Ascending aorta (tissue), 2 donors: Measurements from ENCODE around the gene HNRNPAB. TPM values are rescaled to one million over a fixed set of nuclear protein-coding genes. Genes with fewer than 3 reads are reported as not detected.
"Not testable (repeated sequence)": the region's sequence is repeated elsewhere in the genome, so short reads cannot be mapped to it uniquely, and the experiment has no call there.

Experiments used
- DNase-seq, 2 donors: peaks; one replicate each; pipeline ENCODE4 v3.0.0-alpha.2; 2019; ENCODE audit warnings: low spot score in 2 of 2
- H3K27ac ChIP-seq, 2 donors: fragments of 200-600 bp; sonication (generic); one replicate each; pipeline ENCODE4 v1.5.1; 2016 to 2017; ENCODE audit warnings: mild to moderate bottlenecking in 1 of 2
- H3K27me3 ChIP-seq: fragments of 200-600 bp; sonication (generic); one replicate; pipeline ENCODE4 v1.5.1; 2017
- H3K36me3 ChIP-seq, 2 donors: fragments of 200-600 bp; sonication (generic); one replicate each; pipeline ENCODE4 v1.5.1; 2016
- H3K4me1 ChIP-seq, 2 donors: fragments of 200-600 bp; sonication (generic); one replicate each; pipeline ENCODE4 v1.5.1; 2016 to 2017; ENCODE audit warnings: mild to moderate bottlenecking in 1 of 2
- H3K4me3 ChIP-seq, 2 donors: fragments of 200-600 bp; sonication (generic); one replicate each; pipeline ENCODE4 v1.5.1; 2016 to 2017; ENCODE audit warnings: mild to moderate bottlenecking in 1 of 2
- H3K9me3 ChIP-seq, 2 donors: fragments of 200-600 bp; sonication (generic); one replicate each; pipeline ENCODE4 v1.5.1; 2016
- intact Hi-C: fragments of 100-400 bp; cut with DNase I; formaldehyde crosslinking; loops from one replicate; pipeline ENCODE4 v1.15.1; 2023
- total RNA-seq: library from RNA; depleted of rRNA; stranded (reverse); fragments of >200 nt; gene quantifications from one replicate; pipeline ENCODE4 v1.1.0, GENCODE V29; 2016
- TF ChIP-seq, protein P1 (sequence below), 3 experiments: fragments of 200-600 bp in 2 of 3; fragments of 450-650 bp in 1 of 3; sonication (generic) in 2 of 3; IDR thresholded peaks; one replicate each; pipeline ENCODE4 v1.5.1; 2016 to 2019; ENCODE audit warnings: antibody characterized with exemption in 3 of 3, mild to moderate bottlenecking in 1 of 3, moderate library complexity in 1 of 3

The HNRNPAB gene
- total RNA-seq, 1 donor from 2014 or later = 99.2 TPM

DNA sequence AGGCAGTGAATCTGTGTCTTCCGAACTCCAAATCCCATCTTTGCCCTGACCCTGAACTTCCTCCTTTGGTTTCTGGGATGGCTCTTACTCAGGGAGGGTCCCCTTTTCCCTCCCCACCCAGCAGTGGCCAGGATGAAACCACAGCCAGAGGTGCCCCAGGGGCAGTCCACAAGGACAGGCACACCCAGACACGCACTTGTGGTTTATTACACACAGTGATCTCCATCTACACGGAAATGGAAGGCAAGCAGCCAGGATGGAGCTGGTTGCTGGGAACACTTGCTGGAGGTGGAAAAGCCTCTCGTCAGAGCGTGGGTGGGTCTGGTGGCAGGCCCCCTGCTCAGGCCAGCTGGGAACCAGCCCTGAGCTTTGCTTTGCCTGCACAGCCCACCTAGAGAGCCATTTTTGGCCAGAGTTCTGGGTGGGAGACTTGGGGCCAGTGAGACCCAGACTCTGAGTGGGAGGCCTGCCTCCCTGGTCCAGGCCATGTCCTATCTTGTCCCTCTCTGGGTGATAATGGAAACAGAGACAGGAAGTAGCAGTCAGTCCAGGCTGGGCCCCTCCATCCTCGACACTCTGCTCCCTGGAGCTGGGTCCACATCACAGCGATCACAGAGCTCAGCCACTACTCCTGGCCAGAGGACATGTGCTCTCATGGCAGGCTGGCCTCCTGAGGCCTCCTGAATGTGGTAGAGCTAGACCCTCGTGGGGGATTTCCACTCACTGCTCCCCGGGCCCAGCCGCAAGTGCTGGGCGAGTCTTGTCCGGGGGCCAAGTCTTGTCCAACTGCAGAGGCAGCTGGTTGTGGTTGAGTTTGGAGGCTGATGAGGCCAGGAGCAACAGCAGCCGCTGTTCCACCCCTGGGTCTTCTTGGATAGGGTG lies 33.3 kb downstream of the HNRNPAB start:
- TF ChIP-seq, protein P1, sequence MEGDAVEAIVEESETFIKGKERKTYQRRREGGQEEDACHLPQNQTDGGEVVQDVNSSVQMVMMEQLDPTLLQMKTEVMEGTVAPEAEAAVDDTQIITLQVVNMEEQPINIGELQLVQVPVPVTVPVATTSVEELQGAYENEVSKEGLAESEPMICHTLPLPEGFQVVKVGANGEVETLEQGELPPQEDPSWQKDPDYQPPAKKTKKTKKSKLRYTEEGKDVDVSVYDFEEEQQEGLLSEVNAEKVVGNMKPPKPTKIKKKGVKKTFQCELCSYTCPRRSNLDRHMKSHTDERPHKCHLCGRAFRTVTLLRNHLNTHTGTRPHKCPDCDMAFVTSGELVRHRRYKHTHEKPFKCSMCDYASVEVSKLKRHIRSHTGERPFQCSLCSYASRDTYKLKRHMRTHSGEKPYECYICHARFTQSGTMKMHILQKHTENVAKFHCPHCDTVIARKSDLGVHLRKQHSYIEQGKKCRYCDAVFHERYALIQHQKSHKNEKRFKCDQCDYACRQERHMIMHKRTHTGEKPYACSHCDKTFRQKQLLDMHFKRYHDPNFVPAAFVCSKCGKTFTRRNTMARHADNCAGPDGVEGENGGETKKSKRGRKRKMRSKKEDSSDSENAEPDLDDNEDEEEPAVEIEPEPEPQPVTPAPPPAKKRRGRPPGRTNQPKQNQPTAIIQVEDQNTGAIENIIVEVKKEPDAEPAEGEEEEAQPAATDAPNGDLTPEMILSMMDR (IDR thresholded peaks at IDR 0.05) = no peak
- Histone ChIP-seq H3K36me3 (no peaks in the 10 kb centered on the region), H3K4me3 (no peak overlapping the region), H3K9me3 (no peaks in the 10 kb centered on the region), H3K4me1 (peaks cover 0 to 2% of the 10 kb centered on the region in 2 donors), H3K27me3 (no peaks in the 10 kb centered on the region), H3K27ac (no peak overlapping the region)
- intact Hi-C loops = no loop called here
- no peak for DNase-seq

DNA sequence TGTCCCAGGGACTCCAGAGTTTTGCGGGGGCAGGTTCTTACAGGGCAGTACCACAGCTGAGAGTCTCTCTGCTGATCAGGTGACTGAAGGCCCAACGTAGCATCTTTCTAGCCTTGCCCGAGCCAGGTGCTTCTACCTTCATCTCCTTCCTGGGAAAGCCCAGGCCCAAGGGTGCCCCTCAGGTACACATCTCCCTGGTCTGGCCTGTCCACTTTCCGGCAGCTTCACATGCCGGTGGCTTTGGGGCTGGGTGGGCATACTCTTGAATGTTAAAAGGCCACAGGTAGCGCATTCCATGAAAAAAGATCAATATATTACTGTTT lies 33.9 kb downstream of the HNRNPAB start:
- no peak overlapping the region for H3K27ac ChIP-seq
- intact Hi-C loops = no loop called here
- H3K4me3 ChIP-seq = no peak overlapping the region
- no peaks in the 10 kb centered on the region for H3K36me3 ChIP-seq
- no peak for DNase-seq
- H3K9me3 ChIP-seq = no peaks in the 10 kb centered on the region
- H3K27me3 ChIP-seq = no peaks in the 10 kb centered on the region
- TF ChIP-seq, protein P1 (IDR thresholded peaks at IDR 0.05) = no peak
- no peaks in the 10 kb centered on the region for H3K4me1 ChIP-seq

DNA sequence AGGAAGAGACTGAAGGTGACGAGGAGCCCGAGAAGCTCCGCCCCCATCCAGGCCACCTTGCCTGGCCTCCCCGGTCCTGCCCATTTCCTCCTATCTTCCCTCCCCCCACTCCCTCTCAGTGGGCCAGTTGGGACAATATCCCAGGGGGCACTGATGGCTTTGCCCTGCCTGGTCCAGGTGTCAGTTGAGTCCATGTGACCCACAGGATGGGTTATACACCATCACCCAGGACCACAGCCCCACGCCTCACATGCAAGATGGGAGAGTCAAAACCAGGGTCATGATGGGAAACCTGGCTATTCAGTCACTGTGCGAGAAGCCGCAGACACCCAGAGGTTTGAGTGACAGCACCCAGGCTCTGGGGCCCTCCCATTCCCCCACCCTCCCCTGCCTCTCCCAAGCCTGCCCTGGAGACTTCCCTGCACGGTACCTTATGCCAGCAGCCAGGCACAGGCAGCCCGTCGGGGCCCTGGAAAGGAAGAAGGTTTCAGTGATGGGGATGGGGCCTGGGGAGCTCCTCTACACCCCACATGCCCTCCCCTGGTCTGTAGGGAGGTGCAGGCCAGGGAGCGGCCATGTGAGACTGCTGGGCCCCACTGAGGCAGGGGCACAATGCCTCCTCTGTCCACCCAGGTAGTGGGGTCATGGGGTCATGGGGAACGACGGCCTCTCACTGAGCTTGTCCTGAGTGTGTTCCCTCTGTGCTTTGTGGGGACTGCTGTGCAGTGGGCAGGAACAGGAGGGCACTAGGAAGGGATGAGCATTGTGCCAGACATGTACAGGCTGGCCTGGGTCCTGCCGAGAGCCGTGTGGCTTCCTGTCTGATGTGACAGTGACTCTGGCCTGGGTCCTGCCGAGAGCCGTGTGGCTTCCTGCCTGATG lies 34.6 kb downstream of the HNRNPAB start:
- H3K36me3 ChIP-seq = no peaks in the 10 kb centered on the region
- TF ChIP-seq, protein P1 (IDR thresholded peaks at IDR 0.05) = no peak
- no peaks in the 10 kb centered on the region for H3K9me3 ChIP-seq
- no peak overlapping the region for H3K27ac ChIP-seq
- intact Hi-C loops = no loop called here
- H3K4me3 ChIP-seq = no peak overlapping the region
- no peak for DNase-seq
- no peaks in the 10 kb centered on the region for H3K27me3 ChIP-seq
- no peaks in the 10 kb centered on the region for H3K4me1 ChIP-seq

DNA sequence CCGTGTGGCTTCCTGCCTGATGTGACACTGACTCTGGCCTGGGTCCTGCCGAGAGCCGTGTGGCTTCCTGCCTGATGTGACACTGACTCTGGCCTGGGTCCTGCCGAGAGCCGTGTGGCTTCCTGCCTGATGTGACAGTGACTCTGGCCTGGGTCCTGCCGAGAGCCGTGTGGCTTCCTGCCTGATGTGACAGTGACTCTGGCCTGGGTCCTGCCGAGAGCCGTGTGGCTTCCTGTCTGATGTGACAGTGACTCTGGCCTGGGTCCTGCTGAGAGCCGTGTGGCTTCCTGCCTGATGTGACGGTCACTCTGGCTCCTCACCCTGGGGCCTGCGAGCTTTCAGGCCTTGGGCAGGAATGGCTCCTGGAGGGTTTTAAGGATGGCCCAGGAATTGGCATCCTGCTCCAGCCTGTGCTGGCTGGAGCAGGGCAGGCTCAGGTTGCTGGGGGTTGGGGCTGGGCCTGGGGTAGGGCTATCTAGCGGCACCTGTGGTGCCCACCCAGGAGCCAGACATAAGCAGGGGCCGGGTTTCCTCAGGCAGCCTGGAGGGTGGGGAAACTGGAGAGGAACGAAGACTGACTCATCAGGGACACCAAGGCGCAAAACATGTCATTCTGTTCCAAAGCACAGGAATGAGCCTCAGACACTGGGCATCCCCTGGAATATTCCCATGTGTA lies 35.4 kb downstream of the HNRNPAB start:
- DNase-seq, H3K36me3 ChIP-seq, H3K4me1 ChIP-seq, H3K27me3 ChIP-seq, intact Hi-C loops, H3K4me3 ChIP-seq, H3K9me3 ChIP-seq: not testable (repeated sequence)
- H3K27ac ChIP-seq = peak overlapping the region in 1 of 2 donors; percentile 45

DNA sequence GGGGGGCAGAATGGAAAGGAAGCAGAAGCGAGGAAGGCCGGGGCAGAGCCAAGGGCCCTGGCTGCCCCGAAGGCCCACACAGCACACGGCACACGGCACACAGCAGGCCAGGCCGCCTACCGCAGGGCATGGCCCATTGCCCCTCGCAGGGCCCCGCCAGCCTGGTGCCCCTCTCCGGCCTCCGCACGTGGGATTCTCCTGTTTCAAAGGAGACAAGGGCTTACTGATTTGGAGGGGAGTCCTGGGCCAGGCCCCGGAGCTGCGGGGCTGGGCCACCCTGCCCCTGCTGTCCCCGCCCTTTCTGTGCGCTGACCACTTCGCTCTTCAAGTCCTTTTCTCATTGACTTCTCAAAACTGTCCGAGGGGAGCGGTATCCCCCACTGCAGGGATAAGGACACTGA lies 36.0 kb downstream of the HNRNPAB start:
- no peaks in the 10 kb centered on the region for H3K36me3 ChIP-seq
- intact Hi-C loops = no loop called here
- no peaks in the 10 kb centered on the region for H3K27me3 ChIP-seq
- H3K4me1 ChIP-seq = no peaks in the 10 kb centered on the region
- TF ChIP-seq, protein P1 (IDR thresholded peaks at IDR 0.05) = no peak
- H3K4me3 ChIP-seq = no peak overlapping the region
- no peaks in the 10 kb centered on the region for H3K9me3 ChIP-seq
- no peak for DNase-seq
- H3K27ac ChIP-seq = peak overlapping the region in 1 of 2 donors; percentile 45
